Measurements from ENCODE around the gene ARHGEF11.

- TF ChIP-seq EZH2 (IDR thresholded peaks at IDR 0.05), result no peak
- no peak for TF ChIP-seq POLR2AphosphoS5 (IDR thresholded peaks at IDR 0.05; ENCODE audit: borderline replicate concordance, low read depth, low read length)
- no peak for TF ChIP-seq FOXP2 (optimal IDR thresholded peaks at IDR 0.05; ENCODE audit: control extremely low read depth, extremely low read length, insufficient read depth)
These were observed 20.2 kb downstream of the ARHGEF11 start for GRCh38 chr1:157025385-157025784.
